Measurements from ENCODE around the gene VPS4A. TPM values are rescaled to one million over a fixed set of nuclear protein-coding genes. Genes with fewer than 3 reads are reported as not detected.

VPS4A gene
- total RNA-seq, 4 donors from 2014 or later, result 34.2 to 41.1 (median 36.6) TPM

DNA sequence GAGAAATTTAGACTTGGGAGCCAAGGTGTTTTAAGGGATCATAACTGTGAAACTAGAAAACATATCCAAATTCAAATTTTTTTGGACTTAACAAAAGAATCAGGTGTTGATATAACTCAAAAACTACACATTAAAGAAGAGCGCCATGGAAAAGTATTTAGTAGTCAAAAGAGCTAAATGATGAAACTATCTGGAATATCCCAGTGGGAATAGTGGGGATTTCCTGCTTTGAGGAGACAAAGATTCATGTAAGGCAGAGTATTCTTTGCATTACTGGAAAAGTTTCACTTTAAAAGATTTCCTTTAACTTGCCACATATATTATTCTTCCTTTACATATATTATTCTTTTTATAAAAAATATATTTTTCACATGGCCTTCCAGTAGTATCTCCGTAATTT lies 40.3 kb upstream of the VPS4A start:
- Histone ChIP-seq H3K4me3 (no peak overlapping the region), H3K27ac (no peak overlapping the region), H3K4me1 (peaks cover 3 to 22% (median 3%) of the 10 kb centered on the region in 3 donors), H3K27me3 (no peaks in the 10 kb centered on the region), H3K36me3 (peaks cover 0 to 37% of the 10 kb centered on the region in 2 donors), H3K9me3 (no peaks in the 10 kb centered on the region)
- WGBS, 2 donors (ENCODE audit: low coverage in 1 of 2), result 83% methylated on average over 2 of the region's 2 CpGs
- no peak for TF ChIP-seq POLR2AphosphoS5 (IDR thresholded peaks at IDR 0.05)
- TF ChIP-seq EP300 (IDR thresholded peaks at IDR 0.05), result no peak
- TF ChIP-seq, protein P1, sequence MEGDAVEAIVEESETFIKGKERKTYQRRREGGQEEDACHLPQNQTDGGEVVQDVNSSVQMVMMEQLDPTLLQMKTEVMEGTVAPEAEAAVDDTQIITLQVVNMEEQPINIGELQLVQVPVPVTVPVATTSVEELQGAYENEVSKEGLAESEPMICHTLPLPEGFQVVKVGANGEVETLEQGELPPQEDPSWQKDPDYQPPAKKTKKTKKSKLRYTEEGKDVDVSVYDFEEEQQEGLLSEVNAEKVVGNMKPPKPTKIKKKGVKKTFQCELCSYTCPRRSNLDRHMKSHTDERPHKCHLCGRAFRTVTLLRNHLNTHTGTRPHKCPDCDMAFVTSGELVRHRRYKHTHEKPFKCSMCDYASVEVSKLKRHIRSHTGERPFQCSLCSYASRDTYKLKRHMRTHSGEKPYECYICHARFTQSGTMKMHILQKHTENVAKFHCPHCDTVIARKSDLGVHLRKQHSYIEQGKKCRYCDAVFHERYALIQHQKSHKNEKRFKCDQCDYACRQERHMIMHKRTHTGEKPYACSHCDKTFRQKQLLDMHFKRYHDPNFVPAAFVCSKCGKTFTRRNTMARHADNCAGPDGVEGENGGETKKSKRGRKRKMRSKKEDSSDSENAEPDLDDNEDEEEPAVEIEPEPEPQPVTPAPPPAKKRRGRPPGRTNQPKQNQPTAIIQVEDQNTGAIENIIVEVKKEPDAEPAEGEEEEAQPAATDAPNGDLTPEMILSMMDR (IDR thresholded peaks at IDR 0.05), result no peak
- TF ChIP-seq POLR2A (IDR thresholded peaks at IDR 0.05), result no peak
- no peak for ATAC-seq

DNA sequence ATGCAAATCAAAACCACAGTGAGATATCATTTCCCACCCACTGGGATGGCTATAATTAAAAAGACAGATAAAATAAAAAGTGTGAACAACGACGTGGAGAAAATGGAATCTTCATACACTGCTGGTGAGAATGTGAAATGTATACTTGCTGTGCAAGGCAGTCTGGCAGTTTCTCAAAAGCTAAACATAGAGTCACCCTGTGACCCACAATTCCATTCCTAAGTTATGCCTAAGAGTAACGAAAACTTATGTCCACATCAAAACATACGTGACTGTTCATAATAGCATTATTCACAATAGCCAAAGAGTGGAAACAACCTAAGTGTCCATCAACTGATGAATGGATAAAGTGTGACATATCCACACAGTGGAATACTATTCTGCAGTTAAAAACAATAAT lies 38.1 kb upstream of the VPS4A start:
- TF ChIP-seq POLR2AphosphoS5 (IDR thresholded peaks at IDR 0.05), result no peak
- TF ChIP-seq EP300 (IDR thresholded peaks at IDR 0.05), result no peak
- TF ChIP-seq, protein P1 (IDR thresholded peaks at IDR 0.05), result no peak
- no peak for TF ChIP-seq POLR2A (IDR thresholded peaks at IDR 0.05)
- WGBS, 2 donors (ENCODE audit: low coverage in 1 of 2), result 39 to 40% methylated on average over 4 of the region's 4 CpGs
- no peaks in the 10 kb centered on the region for H3K27me3 ChIP-seq
- H3K9me3 ChIP-seq, result no peaks in the 10 kb centered on the region
- H3K4me3 ChIP-seq, result no peak overlapping the region
- H3K4me1 ChIP-seq, result peaks cover 6 to 44% (median 9%) of the 10 kb centered on the region in 3 donors
- ATAC-seq, result no peak
- H3K27ac ChIP-seq, result no peak overlapping the region
- peaks cover 0 to 37% of the 10 kb centered on the region in 2 donors for H3K36me3 ChIP-seq

DNA sequence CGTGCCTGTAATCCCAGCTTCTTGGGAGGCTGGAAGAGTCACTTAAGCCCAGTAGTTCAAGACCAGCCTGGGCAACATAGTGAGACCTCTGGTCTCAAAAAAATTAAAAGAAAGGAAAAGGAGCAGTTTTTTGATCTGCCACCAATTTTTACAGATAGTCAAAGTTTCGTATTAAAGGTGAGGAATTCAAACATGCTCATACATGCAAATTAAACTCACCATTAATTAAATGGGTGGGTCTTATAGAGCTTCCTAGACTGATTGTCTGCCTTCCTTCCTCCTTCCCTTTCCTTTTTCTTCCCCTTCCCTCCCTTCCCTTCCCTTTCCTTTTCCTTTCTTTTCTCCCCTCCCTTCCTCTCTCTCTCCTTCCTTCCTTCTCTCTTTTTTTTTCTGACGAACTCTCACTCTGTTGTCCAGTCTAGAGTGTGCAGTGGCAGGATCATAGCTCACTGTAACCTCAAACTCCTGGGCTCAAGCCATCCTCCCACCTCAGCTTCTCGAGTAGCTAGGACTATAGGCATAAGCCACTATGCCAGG lies 36.4 kb upstream of the VPS4A start:
- H3K4me1 ChIP-seq, result peaks cover 6 to 46% (median 9%) of the 10 kb centered on the region in 3 donors
- peak overlapping the region in 3 of 4 donors; percentile 39 to 64 (median 51) for H3K27ac ChIP-seq
- no peak for ATAC-seq
- H3K36me3 ChIP-seq, result peaks cover 0 to 33% of the 10 kb centered on the region in 2 donors
- no peak overlapping the region for H3K4me3 ChIP-seq
- 70 to 75% methylated on average over 3 to 4 of the region's 4 CpGs for WGBS, 2 donors (ENCODE audit: low coverage in 1 of 2)
- no peaks in the 10 kb centered on the region for H3K27me3 ChIP-seq
- no peak for TF ChIP-seq POLR2A (IDR thresholded peaks at IDR 0.05)
- TF ChIP-seq, protein P1 (IDR thresholded peaks at IDR 0.05), result no peak
- no peak for TF ChIP-seq POLR2AphosphoS5 (IDR thresholded peaks at IDR 0.05)
- TF ChIP-seq EP300 (IDR thresholded peaks at IDR 0.05), result no peak
- H3K9me3 ChIP-seq, result no peaks in the 10 kb centered on the region

DNA sequence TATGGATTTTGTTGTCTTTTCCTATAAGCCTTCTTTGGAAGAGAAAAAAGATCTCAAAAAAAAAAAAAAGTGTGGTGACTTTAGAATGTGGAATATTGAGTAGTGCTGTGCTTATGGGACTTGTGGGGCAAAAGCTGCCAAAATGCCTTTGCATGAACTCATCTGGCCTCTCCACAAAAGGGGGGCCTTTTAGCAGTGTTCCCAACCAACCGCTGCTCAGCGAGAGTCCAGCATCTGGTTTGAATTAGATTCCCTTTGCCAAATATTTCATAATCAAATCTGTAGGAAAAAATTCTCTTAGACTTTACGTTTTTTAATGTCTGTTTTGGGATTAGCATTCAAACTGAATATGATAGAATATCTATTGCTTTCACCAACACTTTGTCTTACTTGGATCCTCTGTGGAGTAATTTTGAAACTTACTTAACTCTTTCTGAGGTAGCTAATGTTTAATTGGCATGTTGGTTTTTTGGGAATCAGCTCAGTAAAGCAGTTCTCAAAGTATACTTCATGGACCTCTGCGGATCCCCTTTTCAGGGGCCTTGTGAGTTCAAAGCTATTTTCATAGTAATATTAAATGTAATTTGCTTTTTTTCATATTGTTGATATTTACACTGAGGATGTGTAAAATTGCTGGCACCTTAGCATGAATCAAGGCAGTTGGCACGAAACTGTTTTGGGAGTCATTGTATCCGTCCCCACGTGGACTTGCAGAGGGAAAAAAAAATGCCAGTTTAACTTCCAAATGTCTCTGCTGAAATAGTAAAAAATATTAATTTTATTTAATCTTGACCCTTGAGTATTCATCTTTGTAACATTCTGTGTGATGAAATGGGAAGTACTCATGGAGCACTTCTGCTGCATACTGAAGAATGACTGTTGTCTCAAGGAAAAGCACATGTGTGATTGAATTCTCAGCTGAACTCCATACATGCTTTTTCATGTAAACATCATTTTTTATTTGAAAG lies 34.7 kb upstream of the VPS4A start:
- Histone ChIP-seq H3K4me3 (no peak overlapping the region), H3K9me3 (no peaks in the 10 kb centered on the region), H3K4me1 (peaks cover 6 to 39% (median 9%) of the 10 kb centered on the region in 3 donors), H3K27ac (peak overlapping the region; percentile 31 to 64 (median 49)), H3K36me3 (peaks cover 0 to 18% of the 10 kb centered on the region in 2 donors), H3K27me3 (no peaks in the 10 kb centered on the region)
- WGBS, 2 donors (ENCODE audit: low coverage in 1 of 2), result 13 to 16% methylated on average over 7 of the region's 7 CpGs
- TF ChIP-seq, protein P1 (IDR thresholded peaks at IDR 0.05), result no peak
- TF ChIP-seq EP300 (IDR thresholded peaks at IDR 0.05) (no peak), POLR2A (IDR thresholded peaks at IDR 0.05) (no peak), POLR2AphosphoS5 (IDR thresholded peaks at IDR 0.05) (peak; percentile 73)
- ATAC-seq, result peak; percentile 97
